ENCODE data around the gene RIPPLY1. TPM values are rescaled to one million over a fixed set of nuclear protein-coding genes. Genes with fewer than 3 reads are reported as not detected.

The RIPPLY1 gene
- total RNA-seq, 4 donors from 2014 or later: not detected

DNA sequence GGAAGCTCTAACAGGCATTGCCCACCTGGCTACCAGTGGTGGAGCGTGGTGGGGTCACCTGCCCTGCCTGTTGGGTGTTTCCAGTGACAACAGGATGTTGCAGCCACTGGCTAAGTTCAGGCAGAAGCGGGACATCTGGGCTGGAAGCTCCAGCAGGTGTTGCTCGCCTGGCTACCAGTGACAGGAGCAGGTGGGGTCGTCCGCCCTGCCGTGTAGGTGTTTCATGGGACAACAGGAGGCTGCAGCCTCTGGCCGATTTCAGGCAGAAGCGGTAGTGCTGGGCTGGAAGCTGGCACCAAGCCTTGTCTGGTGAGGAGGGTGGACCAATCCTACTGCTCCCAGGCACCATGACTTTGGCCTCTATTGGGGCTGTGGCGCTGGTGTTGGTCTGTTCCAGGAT, 39.4 kb downstream of the RIPPLY1 start:
- intact Hi-C loops (cut with DNase I; ENCODE audit: low total_unique reads): no loop called here
- no peak overlapping the region for H3K4me3 ChIP-seq
- no peak for DNase-seq
- no peaks in the 10 kb centered on the region for H3K4me1 ChIP-seq
- H3K27me3 ChIP-seq: no peaks in the 10 kb centered on the region
- no peak for TF ChIP-seq POLR2A (IDR thresholded peaks at IDR 0.05)
- TF ChIP-seq, protein P1, sequence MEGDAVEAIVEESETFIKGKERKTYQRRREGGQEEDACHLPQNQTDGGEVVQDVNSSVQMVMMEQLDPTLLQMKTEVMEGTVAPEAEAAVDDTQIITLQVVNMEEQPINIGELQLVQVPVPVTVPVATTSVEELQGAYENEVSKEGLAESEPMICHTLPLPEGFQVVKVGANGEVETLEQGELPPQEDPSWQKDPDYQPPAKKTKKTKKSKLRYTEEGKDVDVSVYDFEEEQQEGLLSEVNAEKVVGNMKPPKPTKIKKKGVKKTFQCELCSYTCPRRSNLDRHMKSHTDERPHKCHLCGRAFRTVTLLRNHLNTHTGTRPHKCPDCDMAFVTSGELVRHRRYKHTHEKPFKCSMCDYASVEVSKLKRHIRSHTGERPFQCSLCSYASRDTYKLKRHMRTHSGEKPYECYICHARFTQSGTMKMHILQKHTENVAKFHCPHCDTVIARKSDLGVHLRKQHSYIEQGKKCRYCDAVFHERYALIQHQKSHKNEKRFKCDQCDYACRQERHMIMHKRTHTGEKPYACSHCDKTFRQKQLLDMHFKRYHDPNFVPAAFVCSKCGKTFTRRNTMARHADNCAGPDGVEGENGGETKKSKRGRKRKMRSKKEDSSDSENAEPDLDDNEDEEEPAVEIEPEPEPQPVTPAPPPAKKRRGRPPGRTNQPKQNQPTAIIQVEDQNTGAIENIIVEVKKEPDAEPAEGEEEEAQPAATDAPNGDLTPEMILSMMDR (IDR thresholded peaks at IDR 0.05): no peak
- no peaks in the 10 kb centered on the region for H3K9me3 ChIP-seq
- H3K36me3 ChIP-seq: no peaks in the 10 kb centered on the region
- no peak overlapping the region for H3K27ac ChIP-seq

DNA sequence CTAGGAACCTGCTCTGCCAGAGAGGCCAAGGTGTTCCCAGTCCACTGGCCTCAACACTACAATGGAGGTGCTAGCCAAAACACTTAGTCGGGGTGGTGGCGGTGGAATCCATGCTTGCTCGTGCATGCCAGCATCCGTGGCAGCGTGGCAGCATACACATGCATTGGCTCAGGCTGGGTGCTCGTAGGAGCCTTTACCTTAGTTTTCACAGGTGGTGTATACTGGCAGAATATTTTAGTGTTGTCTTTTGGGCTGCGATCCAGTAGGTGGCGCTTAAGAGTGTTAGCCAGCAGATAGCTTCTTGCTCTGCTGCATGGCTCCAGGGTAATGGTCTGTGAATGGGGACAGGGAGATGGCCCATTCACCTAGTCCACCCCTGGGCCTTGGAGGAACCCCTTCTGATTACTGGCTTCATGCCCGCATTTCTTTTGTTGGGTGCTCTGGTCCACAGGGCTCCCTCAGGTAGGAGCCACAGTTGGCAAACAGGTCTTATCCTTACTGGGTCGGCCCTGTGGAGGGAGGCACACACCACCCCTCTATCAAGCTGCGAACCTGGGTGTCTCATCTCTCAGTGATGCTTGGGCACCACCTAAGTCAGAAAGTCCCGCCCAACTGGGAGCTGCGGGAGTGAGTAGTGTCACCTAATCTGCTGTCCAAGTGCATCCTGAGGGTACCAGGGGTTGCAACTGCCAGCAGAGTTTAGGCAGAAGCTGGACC, 40.0 kb downstream of the RIPPLY1 start:
- no peaks in the 10 kb centered on the region for H3K4me1 ChIP-seq
- no peak for TF ChIP-seq POLR2A (IDR thresholded peaks at IDR 0.05)
- TF ChIP-seq, protein P1 (IDR thresholded peaks at IDR 0.05): peak in 1 of 4 experiments; percentile 9
- no peaks in the 10 kb centered on the region for H3K9me3 ChIP-seq
- H3K27me3 ChIP-seq: peaks cover 0 to 2% of the 10 kb centered on the region in 2 donors
- H3K36me3 ChIP-seq: no peaks in the 10 kb centered on the region
- no peak overlapping the region for H3K4me3 ChIP-seq
- no peak overlapping the region for H3K27ac ChIP-seq
- intact Hi-C loops (cut with DNase I; ENCODE audit: low total_unique reads): no loop called here
- no peak for DNase-seq

Other genes with a start within 250 kb of the RIPPLY1 start
- under 1 TPM in 2 of 4 donors, not detected in 2; 0.34 to 0.76 TPM for gene RNF128, start 176.6 kb downstream of the RIPPLY1 start, total RNA-seq
- 10 to 100 TPM in 2 of 4 donors, 1 to 10 TPM in 2; 5.3 to 27.9 (median 10.0) TPM for gene TBC1D8B, start 100.7 kb downstream of the RIPPLY1 start, total RNA-seq
- 1 to 10 TPM in 1 of 4 donors, not detected in 3; 1.4 TPM for gene CLDN2, start 17.1 kb upstream of the RIPPLY1 start, total RNA-seq
- 10 to 100 TPM; 15.3 to 44.9 (median 24.1) TPM for gene MORC4, start 96.9 kb upstream of the RIPPLY1 start, total RNA-seq
- gene RBM41, start 215.5 kb upstream of the RIPPLY1 start, total RNA-seq: 100 to 1,000 TPM in 1 of 4 donors, 10 to 100 TPM in 3; 13.5 to 115 (median 24.5) TPM

Data from uterus (tissue), 4 donors.